ENCODE results near the gene SLC6A13. TPM values are rescaled to one million over a fixed set of nuclear protein-coding genes. Genes with fewer than 3 reads are reported as not detected.
"Not testable (repeated sequence)": the region's sequence is repeated elsewhere in the genome, so short reads cannot be mapped to it uniquely, and the experiment has no call there.

SLC6A13 gene
- total RNA-seq, 1 donor from 2014 or later = not detected

DNA sequence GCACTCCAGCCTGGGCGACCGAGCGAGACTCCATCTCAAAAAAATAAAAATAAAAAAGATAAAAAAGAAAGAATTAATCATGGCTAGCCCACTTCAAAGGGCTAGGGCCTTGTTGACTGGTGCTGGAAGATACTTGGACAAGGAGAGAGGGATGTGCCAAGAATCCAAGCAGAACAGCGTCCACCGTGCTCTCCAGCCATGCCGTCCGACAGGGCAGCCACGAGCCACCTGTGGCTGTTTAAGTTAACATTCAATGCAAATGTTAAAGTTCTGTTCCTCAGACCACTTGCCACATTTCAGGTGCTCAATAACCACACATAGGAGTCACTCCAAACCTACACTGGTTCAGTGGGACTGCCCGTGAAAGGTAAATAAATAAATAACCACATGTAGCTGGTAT lies 21.4 kb downstream of the SLC6A13 start:
- no peak for DNase-seq (ENCODE audit: low read depth)
- TF ChIP-seq, protein P1, sequence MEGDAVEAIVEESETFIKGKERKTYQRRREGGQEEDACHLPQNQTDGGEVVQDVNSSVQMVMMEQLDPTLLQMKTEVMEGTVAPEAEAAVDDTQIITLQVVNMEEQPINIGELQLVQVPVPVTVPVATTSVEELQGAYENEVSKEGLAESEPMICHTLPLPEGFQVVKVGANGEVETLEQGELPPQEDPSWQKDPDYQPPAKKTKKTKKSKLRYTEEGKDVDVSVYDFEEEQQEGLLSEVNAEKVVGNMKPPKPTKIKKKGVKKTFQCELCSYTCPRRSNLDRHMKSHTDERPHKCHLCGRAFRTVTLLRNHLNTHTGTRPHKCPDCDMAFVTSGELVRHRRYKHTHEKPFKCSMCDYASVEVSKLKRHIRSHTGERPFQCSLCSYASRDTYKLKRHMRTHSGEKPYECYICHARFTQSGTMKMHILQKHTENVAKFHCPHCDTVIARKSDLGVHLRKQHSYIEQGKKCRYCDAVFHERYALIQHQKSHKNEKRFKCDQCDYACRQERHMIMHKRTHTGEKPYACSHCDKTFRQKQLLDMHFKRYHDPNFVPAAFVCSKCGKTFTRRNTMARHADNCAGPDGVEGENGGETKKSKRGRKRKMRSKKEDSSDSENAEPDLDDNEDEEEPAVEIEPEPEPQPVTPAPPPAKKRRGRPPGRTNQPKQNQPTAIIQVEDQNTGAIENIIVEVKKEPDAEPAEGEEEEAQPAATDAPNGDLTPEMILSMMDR (conservative IDR thresholded peaks at IDR 0.05; ENCODE audit: low read depth, low read length) = no peak
- no peak overlapping the region for H3K4me3 ChIP-seq (ENCODE audit: low read depth, low read length)

DNA sequence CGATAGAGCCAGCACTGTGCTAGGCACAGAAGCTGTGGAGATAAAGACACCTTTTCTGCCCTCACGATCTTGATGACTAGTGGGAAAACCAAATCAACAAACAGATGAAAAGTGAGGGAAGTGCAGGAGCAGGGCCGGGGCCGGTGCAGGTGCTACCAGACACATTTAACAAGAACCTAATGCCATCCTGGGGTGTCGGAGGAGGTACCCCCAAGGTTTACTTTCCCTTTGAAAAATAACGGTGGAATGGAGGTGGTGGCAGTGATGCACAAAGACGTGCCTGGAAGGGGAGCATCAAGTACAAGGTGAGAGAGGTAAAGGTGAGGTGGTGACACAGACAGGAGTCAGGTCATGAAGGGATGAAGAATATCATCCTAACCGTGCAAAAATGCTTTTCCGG lies 22.1 kb downstream of the SLC6A13 start:
- TF ChIP-seq, protein P1 (conservative IDR thresholded peaks at IDR 0.05; ENCODE audit: low read depth, low read length) = no peak
- no peak overlapping the region for H3K4me3 ChIP-seq (ENCODE audit: low read depth, low read length)
- no peak for DNase-seq (ENCODE audit: low read depth)

GRCh38 chr12:238736-239398 lies 23.8 kb downstream of the SLC6A13 start:
- no peak overlapping the region for H3K4me3 ChIP-seq (ENCODE audit: low read depth, low read length)
- TF ChIP-seq, protein P1 (conservative IDR thresholded peaks at IDR 0.05; ENCODE audit: low read depth, low read length) = no peak
- DNase-seq (ENCODE audit: low read depth) = no peak

GRCh38 chr12:238116-238515 lies 24.5 kb downstream of the SLC6A13 start:
- no peak for DNase-seq (ENCODE audit: low read depth)
- H3K4me3 ChIP-seq (ENCODE audit: low read depth, low read length) = no peak overlapping the region
- TF ChIP-seq, protein P1 (conservative IDR thresholded peaks at IDR 0.05; ENCODE audit: low read depth, low read length) = no peak

- DNase-seq (ENCODE audit: low read depth) = no peak
- H3K4me3 ChIP-seq (ENCODE audit: low read depth, low read length) = no peak overlapping the region
- TF ChIP-seq, protein P1 (conservative IDR thresholded peaks at IDR 0.05; ENCODE audit: low read depth, low read length) = no peak
Observed at GRCh38 chr12:237026-237815, 25.4 kb downstream of the SLC6A13 start.

GRCh38 chr12:236445-236844 lies 26.2 kb downstream of the SLC6A13 start:
- TF ChIP-seq, protein P1 (conservative IDR thresholded peaks at IDR 0.05; ENCODE audit: low read depth, low read length) = no peak
- DNase-seq (ENCODE audit: low read depth) = no peak
- H3K4me3 ChIP-seq (ENCODE audit: low read depth, low read length) = no peak overlapping the region

GRCh38 chr12:235967-236366 lies 26.7 kb downstream of the SLC6A13 start:
- DNase-seq (ENCODE audit: low read depth); H3K4me3 ChIP-seq (ENCODE audit: low read depth, low read length): not testable (repeated sequence)

Data from epithelial cell of proximal tubule (primary cell).